PC-9 (cell line): ENCODE measurements around the gene TSPAN32. TPM values are rescaled to one million over a fixed set of nuclear protein-coding genes. Genes with fewer than 3 reads are reported as not detected.

Experiments used
- BruUV-seq: library from RNA; stranded (reverse); fragments of 400-500 nt; replicated peaks from 2 replicates; lab custom pipeline; 2021; lab: Mats Ljungman, UMichigan
- CTCF ChIA-PET: fragments of 300-600 bp; sonication (Branson Sonifier 250); formaldehyde crosslinking; loops from one replicate; lab custom pipeline; 2022; ENCODE audit warnings: antibody characterized with exemption; lab: Charles Lee
- POLR2A ChIA-PET: fragments of 300-600 bp; sonication (Branson Sonifier 250); formaldehyde crosslinking; loops from one replicate; lab custom pipeline; 2022; ENCODE audit warnings: antibody characterized with exemption; ENCODE audit not compliant: unreplicated experiment; lab: Charles Lee
- DNase-seq, 2 experiments: peaks; one replicate each; pipeline versions ENCODE4 v3.0.0 to v3.0.0-alpha.2; 2015 to 2022; ENCODE audit warnings: mixed read lengths in 1 of 2
- H2AFZ ChIP-seq: fragments of 200-600 bp; sonication (generic); 2 replicates; pipeline ENCODE4 v1.8.1; 2017; ENCODE audit warnings: antibody characterized with exemption
- H3F3A ChIP-seq: fragments of 200-600 bp; sonication (generic); 2 replicates; pipeline ENCODE4 v1.8.1; 2017; ENCODE audit warnings: antibody characterized with exemption, mild to moderate bottlenecking, low read depth; ENCODE audit not compliant: insufficient read depth
- H3K27ac ChIP-seq: fragments of 200-600 bp; sonication (generic); 2 replicates; pipeline ENCODE4 v1.6.1; 2016; ENCODE audit warnings: mixed run types
- H3K27me3 ChIP-seq: fragments of 200-600 bp; sonication (generic); 2 replicates; pipeline ENCODE4 v1.6.1; 2016; ENCODE audit warnings: low read depth, mixed run types; ENCODE audit not compliant: insufficient read depth
- H3K36me3 ChIP-seq: fragments of 200-600 bp; sonication (generic); 2 replicates; pipeline ENCODE4 v1.6.1; 2016; ENCODE audit warnings: low read depth, mixed run types
- H3K4me1 ChIP-seq: fragments of 200-600 bp; sonication (generic); replicated peaks from 2 replicates; pipeline ENCODE4 v1.6.1; 2016; ENCODE audit warnings: mixed run types; ENCODE audit not compliant: insufficient read depth
- H3K4me2 ChIP-seq: fragments of 200-600 bp; sonication (generic); 2 replicates; pipeline ENCODE4 v1.6.1; 2017; ENCODE audit warnings: mixed run types
- H3K4me3 ChIP-seq: fragments of 200-600 bp; sonication (generic); 2 replicates; pipeline ENCODE4 v1.6.1; 2016; ENCODE audit warnings: mixed run types
- H3K79me2 ChIP-seq: fragments of 200-600 bp; sonication (generic); 2 replicates; pipeline ENCODE4 v1.6.1; 2017; ENCODE audit warnings: low read depth, mixed run types
- H3K9me2 ChIP-seq: fragments of 200-600 bp; sonication (generic); 2 replicates; pipeline ENCODE4 v1.8.1; 2017; ENCODE audit warnings: mild to moderate bottlenecking; ENCODE audit not compliant: insufficient read depth
- H3K9me3 ChIP-seq: fragments of 200-600 bp; sonication (generic); 2 replicates; pipeline ENCODE4 v1.8.1; 2016; ENCODE audit warnings: low read depth; ENCODE audit not compliant: insufficient read depth
- H4K20me1 ChIP-seq: fragments of 200-600 bp; sonication (generic); 2 replicates; pipeline ENCODE4 v1.8.1; 2017; ENCODE audit not compliant: insufficient read depth
- EZH2 ChIP-seq: fragments of 200-600 bp; sonication (generic); IDR thresholded peaks from 2 replicates; pipeline ENCODE4 v1.8.0; 2017; ENCODE audit warnings: antibody characterized with exemption, low read depth
- intact Hi-C: fragments of 100-400 bp; cut with micrococcal nuclease; formaldehyde crosslinking; loops from one replicate; pipeline ENCODE4 v1.10.0; 2022; ENCODE audit not compliant: unreplicated experiment
- total RNA-seq: library from RNA; stranded (reverse); gene quantifications from 2 replicates; pipeline ENCODE4 v1.2.3, GENCODE V29; 2021
- TF ChIP-seq, protein P1 (sequence below): fragments of 200-600 bp; sonication (generic); conservative IDR thresholded peaks from 2 replicates; pipeline ENCODE4 v1.6.1; 2017; ENCODE audit warnings: mixed run types, antibody characterized with exemption, mild to moderate bottlenecking, moderate library complexity

Gene TSPAN32
- total RNA-seq, 1 experiment from 2014 or later = not detected

DNA sequence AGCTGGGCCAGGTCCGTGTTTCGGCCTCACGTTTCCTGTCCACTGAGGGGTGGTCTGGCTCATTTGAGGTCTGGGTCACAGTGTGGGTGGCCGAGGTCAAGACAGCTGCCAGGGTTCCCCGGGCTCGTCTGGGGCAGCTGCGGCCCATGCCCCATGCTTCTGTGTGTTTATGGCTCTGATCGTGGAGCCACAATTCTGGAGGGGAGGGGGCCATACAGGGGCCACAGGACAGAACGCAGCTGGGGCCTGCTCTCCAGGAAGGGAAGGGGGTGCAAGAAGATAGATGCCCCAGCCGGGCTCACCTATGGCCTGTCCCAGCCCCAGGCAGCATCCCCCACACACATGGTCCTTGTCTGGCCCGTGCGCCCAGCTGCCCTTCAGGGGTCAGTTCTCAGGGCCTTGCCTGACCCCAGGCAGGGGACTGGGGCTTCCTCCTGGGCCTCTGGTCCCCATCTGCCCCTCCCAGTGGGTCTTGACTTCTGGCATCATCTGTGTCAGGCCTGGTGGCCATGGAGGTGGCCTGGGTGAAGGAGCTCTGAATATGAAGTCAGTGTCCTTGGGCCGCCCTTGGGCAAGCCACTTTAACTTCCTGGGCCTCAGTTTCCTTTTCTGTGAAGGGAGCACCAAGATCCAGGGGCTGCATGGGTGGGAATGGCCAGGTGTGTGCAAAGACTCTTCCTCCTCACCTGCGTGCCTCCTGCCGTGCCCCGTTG, 8.4 kb downstream of the TSPAN32 start:
- no peaks in the 10 kb centered on the region for H3K9me3 ChIP-seq
- no peak overlapping the region for H3K4me3 ChIP-seq
- H3K79me2 ChIP-seq = no peaks in the 10 kb centered on the region
- no TSS peak for BruUV-seq
- H3K27ac ChIP-seq = no peak overlapping the region
- TF ChIP-seq EZH2 = no peak
- TF ChIP-seq, protein P1, sequence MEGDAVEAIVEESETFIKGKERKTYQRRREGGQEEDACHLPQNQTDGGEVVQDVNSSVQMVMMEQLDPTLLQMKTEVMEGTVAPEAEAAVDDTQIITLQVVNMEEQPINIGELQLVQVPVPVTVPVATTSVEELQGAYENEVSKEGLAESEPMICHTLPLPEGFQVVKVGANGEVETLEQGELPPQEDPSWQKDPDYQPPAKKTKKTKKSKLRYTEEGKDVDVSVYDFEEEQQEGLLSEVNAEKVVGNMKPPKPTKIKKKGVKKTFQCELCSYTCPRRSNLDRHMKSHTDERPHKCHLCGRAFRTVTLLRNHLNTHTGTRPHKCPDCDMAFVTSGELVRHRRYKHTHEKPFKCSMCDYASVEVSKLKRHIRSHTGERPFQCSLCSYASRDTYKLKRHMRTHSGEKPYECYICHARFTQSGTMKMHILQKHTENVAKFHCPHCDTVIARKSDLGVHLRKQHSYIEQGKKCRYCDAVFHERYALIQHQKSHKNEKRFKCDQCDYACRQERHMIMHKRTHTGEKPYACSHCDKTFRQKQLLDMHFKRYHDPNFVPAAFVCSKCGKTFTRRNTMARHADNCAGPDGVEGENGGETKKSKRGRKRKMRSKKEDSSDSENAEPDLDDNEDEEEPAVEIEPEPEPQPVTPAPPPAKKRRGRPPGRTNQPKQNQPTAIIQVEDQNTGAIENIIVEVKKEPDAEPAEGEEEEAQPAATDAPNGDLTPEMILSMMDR = no peak
- H3K4me2 ChIP-seq = no peak overlapping the region
- H3K4me1 ChIP-seq = peaks cover 8% of the 10 kb centered on the region
- H3K27me3 ChIP-seq = no peaks in the 10 kb centered on the region
- H3F3A ChIP-seq = no peaks in the 10 kb centered on the region
- H3K9me2 ChIP-seq = no peaks in the 10 kb centered on the region
- POLR2A ChIA-PET = interaction anchor here (0.6 kb wide), 1 partner anchor 82 kb away, joined by 6 read pairs; no protein-coding TSS in a partner anchor
- CTCF ChIA-PET = no interaction called here
- H3K36me3 ChIP-seq = no peaks in the 10 kb centered on the region
- H2AFZ ChIP-seq = no peak overlapping the region
- H4K20me1 ChIP-seq = no peaks in the 10 kb centered on the region
- DNase-seq = no peak
- intact Hi-C loops = no loop called here

DNA sequence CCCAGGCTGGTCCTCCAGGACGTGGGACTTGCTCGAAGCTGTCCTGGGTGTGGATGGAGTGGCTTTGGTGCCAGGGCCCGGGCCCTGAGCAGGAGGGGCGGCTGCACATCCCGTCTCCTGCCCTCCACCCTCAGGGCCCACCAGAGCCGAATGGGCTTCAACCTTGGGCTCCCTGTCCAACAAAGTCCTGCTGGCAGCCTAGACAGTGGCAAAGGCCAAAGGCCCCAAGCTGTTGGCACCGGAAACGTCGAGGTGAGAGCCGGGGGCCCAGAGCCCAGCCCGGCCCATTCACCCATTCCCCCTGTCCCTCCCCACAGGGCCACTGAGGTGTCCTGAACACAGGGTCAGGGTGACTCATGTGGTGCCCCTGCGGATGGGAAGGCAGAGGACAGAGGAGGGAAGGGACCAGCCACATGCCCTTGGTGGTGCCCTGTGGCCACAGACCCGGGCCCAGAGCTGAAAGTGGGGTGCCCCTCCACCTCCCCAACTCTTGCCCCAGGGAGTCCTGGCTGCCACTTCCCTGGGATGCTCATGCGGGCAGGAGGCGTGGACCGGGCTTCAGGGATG, 9.1 kb downstream of the TSPAN32 start:
- TF ChIP-seq, protein P1 = no peak
- Histone ChIP-seq H3K9me2 (no peaks in the 10 kb centered on the region), H3K9me3 (no peaks in the 10 kb centered on the region), H3K79me2 (no peaks in the 10 kb centered on the region), H3K4me3 (no peak overlapping the region), H3K4me1 (peaks cover 8% of the 10 kb centered on the region), H3K4me2 (no peak overlapping the region), H2AFZ (no peak overlapping the region), H3K27ac (no peak overlapping the region), H3K36me3 (no peaks in the 10 kb centered on the region), H4K20me1 (no peaks in the 10 kb centered on the region), H3K27me3 (no peaks in the 10 kb centered on the region), H3F3A (no peaks in the 10 kb centered on the region)
- intact Hi-C loops = no loop called here
- DNase-seq = no peak
- ChIA-PET POLR2A (interaction anchor here (0.6 kb wide), 1 partner anchor 67 kb away, joined by 4 read pairs; no protein-coding TSS in a partner anchor), CTCF (no interaction called here)
- no TSS peak for BruUV-seq

DNA sequence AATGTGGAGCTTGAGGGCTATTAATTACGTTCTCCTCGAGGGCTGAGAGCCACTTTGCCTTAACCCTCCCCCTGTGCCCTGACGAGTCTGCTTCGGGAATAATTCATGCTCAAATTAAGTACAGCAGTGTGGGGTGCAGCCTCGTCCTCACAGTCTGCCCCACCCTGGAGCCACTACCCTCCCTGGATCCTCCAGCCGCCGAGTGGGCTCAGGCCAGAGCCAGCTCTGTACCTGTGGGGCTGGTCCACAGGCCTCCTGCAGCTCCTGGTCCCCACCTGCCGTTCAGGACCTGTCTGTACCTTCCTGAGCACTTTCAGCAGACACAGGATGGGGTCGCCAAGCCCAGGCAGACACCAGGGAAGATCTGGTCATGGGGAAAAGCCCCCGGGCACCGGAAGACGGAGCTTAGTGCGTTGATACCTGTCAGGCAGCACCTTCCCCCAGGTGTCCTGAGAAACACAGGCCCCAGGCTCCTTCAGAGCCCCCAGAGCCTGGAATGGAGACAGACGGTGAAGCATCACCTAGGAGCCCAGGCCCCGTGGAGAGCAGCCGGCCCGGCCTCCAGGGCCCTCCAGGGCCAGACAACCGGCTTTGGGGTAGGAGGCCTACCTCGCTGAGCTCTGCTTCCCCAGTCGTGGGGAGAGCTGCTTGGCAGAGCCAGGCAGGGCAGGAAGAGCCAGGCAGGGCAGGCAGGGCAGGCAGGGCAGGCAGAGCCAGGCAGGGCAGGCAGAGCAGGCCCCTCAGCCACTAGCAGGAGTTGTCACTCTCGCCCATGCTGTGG, 9.7 kb downstream of the TSPAN32 start:
- 0 out of 2 replicates have a peak overlapping the region, but pooled peaks have one; percentile 9 for H3K27ac ChIP-seq
- no peaks in the 10 kb centered on the region for H3K9me2 ChIP-seq
- peak overlapping the region; percentile 7; the same call in 1 of the 2 replicates for H3K4me2 ChIP-seq
- no peaks in the 10 kb centered on the region for H4K20me1 ChIP-seq
- no peaks in the 10 kb centered on the region for H3K9me3 ChIP-seq
- no peak for DNase-seq
- TF ChIP-seq EZH2 = no peak
- TF ChIP-seq, protein P1 = no peak
- H3K27me3 ChIP-seq = no peaks in the 10 kb centered on the region
- no peaks in the 10 kb centered on the region for H3K79me2 ChIP-seq
- ChIA-PET POLR2A (interaction anchor here (0.6 kb wide), 1 partner anchor 67 kb away, joined by 4 read pairs; no protein-coding TSS in a partner anchor), CTCF (interaction anchor here (0.5 kb wide), 1 partner anchor 79 kb away, joined by 9 read pairs; no protein-coding TSS in a partner anchor)
- H2AFZ ChIP-seq = no peak overlapping the region
- H3K4me3 ChIP-seq = no peak overlapping the region
- no peaks in the 10 kb centered on the region for H3F3A ChIP-seq
- H3K36me3 ChIP-seq = no peaks in the 10 kb centered on the region
- BruUV-seq = no TSS peak
- H3K4me1 ChIP-seq = peaks cover 8% of the 10 kb centered on the region
- intact Hi-C loops = no loop called here
